A673 (cell line): ENCODE measurements around the gene LTBP2. TPM values are rescaled to one million over a fixed set of nuclear protein-coding genes. Genes with fewer than 3 reads are reported as not detected.

ENCODE experiments used
- Bru-seq: library from RNA; stranded (reverse); fragments of 400-500 nt; gene quantifications from one replicate; lab custom pipeline; 2021; lab: Mats Ljungman, UMichigan
- BruChase-seq, 2 experiments: library from RNA; stranded (reverse); fragments of 400-500 nt; gene quantifications; one replicate each; lab custom pipeline; 2021; lab: Mats Ljungman, UMichigan
- BruUV-seq: library from RNA; stranded (reverse); fragments of 400-500 nt; replicated peaks from 2 replicates; lab custom pipeline; 2021; lab: Mats Ljungman, UMichigan
- CTCF ChIA-PET: fragments of 300-600 bp; sonication (Branson Sonifier 250); formaldehyde crosslinking; loops from one replicate; lab custom pipeline; 2022; ENCODE audit warnings: antibody characterized with exemption; lab: Charles Lee
- POLR2A ChIA-PET: fragments of 300-600 bp; sonication (Branson Sonifier 250); formaldehyde crosslinking; loops from one replicate; lab custom pipeline; 2022; ENCODE audit warnings: antibody characterized with exemption; ENCODE audit not compliant: low non-redundant PET; lab: Charles Lee
- DNase-seq: peaks from one replicate; pipeline ENCODE4 v3.0.0-alpha.2; 2015; ENCODE audit warnings: low spot score
- H3K27ac ChIP-seq: fragments of 200-600 bp; sonication (generic); 2 replicates; pipeline ENCODE4 v1.5.1; 2016; ENCODE audit warnings: mixed run types, low read depth, mild to moderate bottlenecking, mixed read lengths, antibody characterized with exemption, low read length; ENCODE audit not compliant: poor library complexity, severe bottlenecking
- H3K27me3 ChIP-seq: fragments of 200-600 bp; sonication (generic); replicated peaks from 2 replicates; pipeline ENCODE4 v1.6.1; 2017; ENCODE audit warnings: mixed run types, low read depth, mild to moderate bottlenecking, mixed read lengths, antibody characterized with exemption, low read length; ENCODE audit not compliant: insufficient read depth, poor library complexity
- H3K36me3 ChIP-seq: fragments of 200-600 bp; sonication (generic); 2 replicates; pipeline ENCODE4 v1.6.1; 2016; ENCODE audit warnings: mixed run types, mild to moderate bottlenecking, mixed read lengths, antibody characterized with exemption, low read length; ENCODE audit not compliant: insufficient read depth, poor library complexity, severe bottlenecking
- H3K4me1 ChIP-seq: fragments of 200-600 bp; sonication (generic); 2 replicates; pipeline ENCODE4 v1.6.1; 2017; ENCODE audit warnings: mixed run types, mild to moderate bottlenecking, mixed read lengths, antibody characterized with exemption, low read length; ENCODE audit not compliant: insufficient read depth, poor library complexity, severe bottlenecking
- H3K4me3 ChIP-seq: fragments of 200-600 bp; sonication (generic); 2 replicates; pipeline ENCODE4 v1.5.1; 2016; ENCODE audit warnings: low read depth, mixed run types, mild to moderate bottlenecking, mixed read lengths, low read length; ENCODE audit not compliant: poor library complexity, severe bottlenecking
- H3K9me3 ChIP-seq: fragments of 200-600 bp; sonication (generic); 2 replicates; pipeline ENCODE4 v1.6.1; 2016; ENCODE audit warnings: mixed run types, low read depth, mild to moderate bottlenecking, mixed read lengths, antibody characterized with exemption, low read length; ENCODE audit not compliant: poor library complexity, severe bottlenecking
- EZH2 ChIP-seq: fragments of 200-600 bp; sonication (generic); IDR thresholded peaks from 2 replicates; pipeline ENCODE4 v1.6.1; 2017; ENCODE audit warnings: borderline replicate concordance, low read depth, mild to moderate bottlenecking, mixed read lengths, antibody characterized with exemption, low read length; ENCODE audit not compliant: poor library complexity, severe bottlenecking
- intact Hi-C: fragments of 100-400 bp; cut with micrococcal nuclease; formaldehyde crosslinking; loops from one replicate; pipeline ENCODE4 v1.10.0; 2022; ENCODE audit not compliant: unreplicated experiment
- long read RNA-seq: library from polyadenylated mRNA; stranded (forward); transcript quantifications from one replicate; pipeline ENCODE4 v2.0.0, GENCODE V29; 2022
- total RNA-seq: library from RNA; stranded (reverse); gene quantifications from 2 replicates; pipeline ENCODE4 v1.2.3, GENCODE V29; 2021
- TF ChIP-seq, protein P1 (sequence below): fragments of 300-800, 200-600 bp; sonication (generic); conservative IDR thresholded peaks from 2 replicates; pipeline ENCODE4 v1.5.1; 2017; ENCODE audit warnings: low read depth, mild to moderate bottlenecking, antibody characterized with exemption, low read length, moderate library complexity, mixed read lengths

LTBP2 gene
- total RNA-seq (0.26 and 0.57 TPM in 2 replicates), Bru-seq, nascent RNA (percentile 12 among the genes with signal in this experiment), BruChase-seq, experiment 1, labeled RNA remaining after a 2-hour chase (percentile 15 among the genes with signal in this experiment), BruChase-seq, experiment 2, labeled RNA remaining after a 6-hour chase (percentile 12 among the genes with signal in this experiment)
- long read RNA-seq: 0 reads

DNA sequence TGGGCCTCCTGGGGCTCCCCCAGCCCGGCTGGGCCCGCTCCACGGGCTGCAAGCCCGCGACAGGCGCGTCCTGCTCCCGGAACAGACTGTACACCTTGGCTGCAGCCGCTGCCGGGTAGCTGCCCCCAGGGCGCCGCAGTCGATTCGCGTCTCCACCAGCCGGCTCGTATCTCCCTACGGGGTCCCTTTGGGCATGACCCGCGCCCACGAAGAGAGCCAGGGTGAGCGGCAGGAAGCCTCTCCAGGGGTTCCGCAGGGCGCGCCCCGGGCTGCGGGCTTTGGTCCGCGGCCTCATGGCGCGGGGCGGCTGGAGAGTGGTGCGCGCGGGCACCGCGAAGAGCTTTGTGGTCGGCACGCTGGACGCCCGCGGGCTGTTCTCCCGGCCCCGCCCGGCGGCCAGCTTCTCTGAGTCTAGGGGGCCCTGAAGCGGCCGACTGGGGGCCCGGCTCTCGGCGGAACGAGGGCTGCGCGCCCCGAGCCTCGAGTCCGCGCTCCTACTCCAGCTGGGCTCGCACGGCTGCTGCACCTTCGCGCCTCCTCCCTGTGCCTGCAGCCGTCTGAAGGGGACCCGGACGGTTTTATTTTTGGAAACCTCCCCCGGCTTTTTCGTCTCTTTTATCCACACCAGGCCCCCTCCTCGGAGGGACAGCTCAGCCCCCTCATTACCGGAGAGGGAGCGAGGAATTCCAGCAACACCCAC, at the start of gene LTBP2:
LTBP2 (minus strand) TSS at position 588 of the 700 bp plus-strand sequence; CDS start at position 295, 293 bp downstream.
- DNase-seq: peak; percentile 25
- H3K27ac ChIP-seq: no peak within 1 kb of the TSS
- peaks cover 17% of the 10 kb centered on the region for H3K4me1 ChIP-seq
- intact Hi-C loops: no loop called here
- no TSS peak for BruUV-seq
- POLR2A ChIA-PET: no interaction called here
- TF ChIP-seq, protein P1, sequence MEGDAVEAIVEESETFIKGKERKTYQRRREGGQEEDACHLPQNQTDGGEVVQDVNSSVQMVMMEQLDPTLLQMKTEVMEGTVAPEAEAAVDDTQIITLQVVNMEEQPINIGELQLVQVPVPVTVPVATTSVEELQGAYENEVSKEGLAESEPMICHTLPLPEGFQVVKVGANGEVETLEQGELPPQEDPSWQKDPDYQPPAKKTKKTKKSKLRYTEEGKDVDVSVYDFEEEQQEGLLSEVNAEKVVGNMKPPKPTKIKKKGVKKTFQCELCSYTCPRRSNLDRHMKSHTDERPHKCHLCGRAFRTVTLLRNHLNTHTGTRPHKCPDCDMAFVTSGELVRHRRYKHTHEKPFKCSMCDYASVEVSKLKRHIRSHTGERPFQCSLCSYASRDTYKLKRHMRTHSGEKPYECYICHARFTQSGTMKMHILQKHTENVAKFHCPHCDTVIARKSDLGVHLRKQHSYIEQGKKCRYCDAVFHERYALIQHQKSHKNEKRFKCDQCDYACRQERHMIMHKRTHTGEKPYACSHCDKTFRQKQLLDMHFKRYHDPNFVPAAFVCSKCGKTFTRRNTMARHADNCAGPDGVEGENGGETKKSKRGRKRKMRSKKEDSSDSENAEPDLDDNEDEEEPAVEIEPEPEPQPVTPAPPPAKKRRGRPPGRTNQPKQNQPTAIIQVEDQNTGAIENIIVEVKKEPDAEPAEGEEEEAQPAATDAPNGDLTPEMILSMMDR: no peak
- peak; percentile 15 for TF ChIP-seq EZH2
- peak within 1 kb of the TSS; percentile 46 for H3K4me3 ChIP-seq
- H3K9me3 ChIP-seq: no peaks in the 10 kb centered on the region
- CTCF ChIA-PET: interaction anchor here (1.1 kb wide), 2 partner anchors 13 to 293 kb away, joined by 3 read pairs; no protein-coding TSS in a partner anchor
- no peaks in the 10 kb centered on the region for H3K36me3 ChIP-seq
- peaks cover 27% of the 10 kb centered on the region for H3K27me3 ChIP-seq

DNA sequence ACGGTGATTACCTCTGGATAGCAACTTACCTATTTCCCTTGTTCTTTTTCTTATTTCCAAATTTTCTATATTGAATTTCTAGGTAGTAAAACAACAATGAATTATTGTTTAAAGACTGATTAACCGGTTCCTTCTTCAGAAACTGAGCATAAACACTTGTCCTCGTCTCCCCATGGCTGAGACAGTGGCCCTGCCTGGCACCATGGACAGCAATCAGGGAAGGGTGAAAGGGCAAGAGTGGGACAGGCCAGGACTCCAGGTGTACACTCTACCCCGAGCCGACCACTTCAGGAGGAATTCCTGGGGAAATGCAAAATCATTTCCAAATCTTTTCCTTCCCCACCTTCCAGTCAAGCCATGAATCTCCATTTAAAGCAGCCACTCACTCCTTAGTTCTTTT, 48.8 kb upstream of the LTBP2 start:
- intact Hi-C loops: no loop called here
- no peak for DNase-seq
- no TSS peak for BruUV-seq
- peaks cover 27% of the 10 kb centered on the region for H3K36me3 ChIP-seq
- no peak overlapping the region for H3K4me3 ChIP-seq
- ChIA-PET POLR2A (no interaction called here), CTCF (no interaction called here)
- H3K27ac ChIP-seq: no peak overlapping the region
- H3K27me3 ChIP-seq: no peaks in the 10 kb centered on the region
- no peak for TF ChIP-seq EZH2
- TF ChIP-seq, protein P1: no peak
- H3K4me1 ChIP-seq: no peaks in the 10 kb centered on the region
- H3K9me3 ChIP-seq: no peaks in the 10 kb centered on the region

DNA sequence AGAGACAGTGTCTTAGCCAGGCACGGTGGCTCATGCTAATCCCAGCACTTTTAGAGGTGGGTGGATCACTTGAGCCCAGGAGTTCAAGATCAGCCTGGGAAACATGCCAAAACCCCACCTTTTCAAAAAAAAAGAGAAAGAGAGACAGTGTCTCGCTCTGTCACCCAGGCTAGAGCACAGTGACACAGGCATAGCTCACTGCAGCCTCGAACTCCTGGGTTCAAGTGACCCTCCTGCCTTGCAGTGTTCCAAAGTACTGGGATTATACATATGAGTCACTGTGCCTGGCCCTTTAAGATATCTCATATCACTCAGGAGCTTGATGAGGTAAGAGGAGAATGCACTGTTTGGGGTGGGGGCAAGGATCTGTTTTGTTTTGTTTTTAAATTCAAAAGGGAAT, 48.1 kb upstream of the LTBP2 start:
- ChIA-PET CTCF (no interaction called here), POLR2A (no interaction called here)
- no peak overlapping the region for H3K27ac ChIP-seq
- H3K4me1 ChIP-seq: no peaks in the 10 kb centered on the region
- no peaks in the 10 kb centered on the region for H3K27me3 ChIP-seq
- intact Hi-C loops: no loop called here
- no TSS peak for BruUV-seq
- TF ChIP-seq EZH2: no peak
- TF ChIP-seq, protein P1: no peak
- H3K36me3 ChIP-seq: peaks cover 27% of the 10 kb centered on the region
- no peaks in the 10 kb centered on the region for H3K9me3 ChIP-seq
- no peak for DNase-seq
- H3K4me3 ChIP-seq: no peak overlapping the region
